ENCODE data around the gene ZNF587.
"Not testable (repeated sequence)": the region's sequence is repeated elsewhere in the genome, so short reads cannot be mapped to it uniquely, and the experiment has no call there.

ZNF587 gene

GRCh38 chr19:57849666-57850473 lies at the start of gene ZNF587:
ZNF587 (plus strand) TSS chr19:57849859; CDS start chr19:57850039, 180 bp downstream.
- DNase-seq (ENCODE audit: low read depth in 2 of 2), result peak; percentile 62 to 64

DNA sequence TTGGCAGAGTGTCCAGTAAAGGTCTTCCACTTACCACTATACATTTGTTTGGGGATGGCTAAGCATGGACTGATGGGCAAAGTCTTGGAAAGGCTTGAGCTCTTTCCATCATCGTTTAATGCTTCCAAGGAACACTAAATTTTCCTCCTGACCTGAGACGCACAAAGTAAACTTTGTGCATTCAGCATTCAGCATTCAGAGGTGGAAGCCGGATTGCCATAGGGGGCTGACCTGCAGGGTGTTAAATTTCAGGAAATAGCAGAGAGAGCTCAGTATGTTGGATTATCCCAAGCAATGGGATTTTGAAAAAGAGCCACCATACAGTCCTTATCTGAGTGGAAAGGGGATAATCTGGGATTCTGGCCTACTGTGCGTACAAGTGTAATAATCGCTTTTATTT lies 49.0 kb upstream of the ZNF587 start:
- DNase-seq (ENCODE audit: low read depth in 2 of 2), result no peak

DNA sequence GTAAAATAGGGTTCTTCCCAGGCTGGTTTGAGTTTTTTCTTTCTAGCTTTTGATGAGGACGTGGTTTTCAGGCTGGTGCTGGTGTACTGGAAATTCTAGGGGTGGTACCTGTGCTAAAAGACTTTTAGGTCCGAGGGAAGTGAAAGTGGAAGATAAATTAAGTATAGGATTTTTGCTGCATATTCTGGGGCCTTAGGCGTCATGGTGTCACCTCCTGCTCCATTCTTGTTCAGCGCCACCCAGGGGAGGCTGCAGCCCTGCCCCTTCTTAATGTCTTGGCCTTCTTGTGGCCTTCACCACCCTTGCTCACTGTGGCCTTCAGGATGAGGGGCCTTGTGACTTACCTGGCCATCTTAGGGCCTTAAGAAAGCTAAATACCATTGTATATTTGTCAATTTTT lies 47.4 kb upstream of the ZNF587 start:
- DNase-seq (ENCODE audit: low read depth in 2 of 2), result no peak

- DNase-seq (ENCODE audit: low read depth in 2 of 2), result no peak
These were observed 46.4 kb upstream of the ZNF587 start for GRCh38 chr19:57803265-57803593.

GRCh38 chr19:57803594-57804325 lies 45.9 kb upstream of the ZNF587 start:
- no peak for DNase-seq (ENCODE audit: low read depth in 2 of 2)

DNA sequence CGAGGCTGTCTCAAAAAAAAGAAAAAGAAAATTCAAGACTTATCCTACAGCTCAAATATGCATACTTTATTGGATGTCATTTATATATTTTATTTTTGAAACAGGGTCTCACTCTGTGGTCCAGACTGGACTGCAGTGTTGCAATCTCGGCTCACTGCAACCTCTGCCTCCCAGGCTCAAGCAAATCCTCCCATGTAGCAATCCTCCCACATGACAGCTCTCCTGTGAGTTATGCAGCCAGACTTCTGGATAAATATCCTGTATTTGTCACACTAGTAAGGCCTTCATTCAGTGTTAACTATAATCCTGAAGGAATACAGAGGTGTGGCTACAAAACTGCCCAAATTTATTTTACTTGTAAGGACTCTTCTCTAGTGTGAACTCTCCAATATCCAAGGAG lies 42.1 kb upstream of the ZNF587 start:
- no peak for DNase-seq (ENCODE audit: low read depth in 2 of 2)

DNA sequence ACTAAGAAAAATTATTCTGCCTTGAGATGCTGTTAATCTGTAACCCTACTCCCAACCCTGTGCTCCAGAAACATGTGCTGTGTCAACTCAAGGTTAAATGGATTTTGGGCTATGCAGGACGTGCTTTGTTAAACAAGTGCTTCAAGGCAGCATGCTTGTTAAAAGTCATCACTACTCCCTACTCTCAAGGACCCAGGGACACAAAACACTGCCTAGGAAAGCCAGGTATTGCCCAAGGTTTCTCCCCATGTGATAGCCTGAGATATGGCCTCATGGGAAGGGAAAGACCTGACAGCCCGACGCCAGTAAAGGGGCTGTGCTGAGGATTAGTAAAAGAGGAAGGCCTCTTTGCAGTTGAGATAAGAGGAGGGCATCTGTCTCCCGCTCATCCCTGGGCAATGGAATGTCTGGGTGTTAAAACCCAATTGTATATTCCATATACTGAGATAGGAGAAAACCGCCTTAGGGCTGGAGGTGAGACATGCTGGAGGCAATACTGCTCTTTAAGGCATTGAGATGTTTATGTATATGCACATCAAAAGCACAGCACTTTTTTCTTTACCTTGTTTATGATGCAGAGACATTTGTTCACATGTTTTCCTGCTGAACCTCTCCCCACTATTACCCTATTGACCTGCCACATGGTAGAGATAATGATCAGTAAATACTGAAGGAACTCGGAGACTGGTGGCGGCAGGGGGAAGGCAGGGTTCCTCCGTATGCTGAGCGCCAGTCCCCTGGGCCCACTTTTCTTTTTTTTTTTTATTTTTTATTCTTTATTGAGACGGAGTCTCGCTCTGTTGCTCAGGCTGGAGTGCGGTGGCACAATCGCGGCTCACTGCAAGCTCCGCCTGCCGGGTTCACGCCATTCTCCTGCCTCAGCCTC lies 39.0 kb upstream of the ZNF587 start:
- DNase-seq (ENCODE audit: low read depth in 2 of 2), result not testable (repeated sequence)

GRCh38 chr19:57812226-57812625 lies 37.4 kb upstream of the ZNF587 start:
- DNase-seq (ENCODE audit: low read depth in 2 of 2), result no peak

GRCh38 chr19:57812975-57813820 lies 36.5 kb upstream of the ZNF587 start:
- DNase-seq (ENCODE audit: low read depth in 2 of 2), result not testable (repeated sequence)

DNA sequence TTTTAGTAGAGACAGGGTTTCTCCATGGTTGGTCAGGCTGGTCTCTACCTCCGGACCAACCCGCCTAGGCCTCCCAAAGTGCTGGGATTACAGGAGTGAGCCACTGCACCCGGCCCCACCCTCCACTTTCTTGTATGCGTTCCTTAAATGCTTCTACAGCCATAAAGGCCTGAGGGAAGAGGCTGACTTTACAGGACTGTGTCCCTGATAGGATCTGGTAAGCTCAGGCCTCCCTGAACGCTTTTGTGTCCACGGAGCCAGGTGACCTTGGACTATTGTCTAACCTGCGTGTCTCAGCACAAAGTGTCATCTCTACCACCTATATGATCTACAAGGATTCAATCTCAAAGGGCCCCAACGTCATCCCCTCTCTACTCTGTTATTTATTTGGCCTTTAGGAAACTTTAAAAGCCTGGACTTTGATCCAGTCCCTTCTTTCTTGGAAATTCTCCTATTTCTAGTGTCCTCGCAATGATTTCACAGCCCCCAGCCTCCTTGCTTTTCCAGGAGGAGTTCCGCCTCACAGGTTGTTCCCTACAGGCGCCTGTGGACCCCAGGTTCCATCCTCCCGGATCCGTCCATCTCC lies 35.6 kb upstream of the ZNF587 start:
- DNase-seq (ENCODE audit: low read depth in 2 of 2), result no peak

- DNase-seq (ENCODE audit: low read depth in 2 of 2), result peak; percentile 47 to 60
These were observed 35.0 kb upstream of the ZNF587 start, which contains the start of gene ZNF552 for GRCh38 chr19:57814505-57815246. ZNF552 (minus strand) TSS chr19:57814913; CDS start chr19:57814743, 170 bp downstream.

GRCh38 chr19:57815247-57816075 lies 34.2 kb upstream of the ZNF587 start:
- no peak for DNase-seq (ENCODE audit: low read depth in 2 of 2)

DNA sequence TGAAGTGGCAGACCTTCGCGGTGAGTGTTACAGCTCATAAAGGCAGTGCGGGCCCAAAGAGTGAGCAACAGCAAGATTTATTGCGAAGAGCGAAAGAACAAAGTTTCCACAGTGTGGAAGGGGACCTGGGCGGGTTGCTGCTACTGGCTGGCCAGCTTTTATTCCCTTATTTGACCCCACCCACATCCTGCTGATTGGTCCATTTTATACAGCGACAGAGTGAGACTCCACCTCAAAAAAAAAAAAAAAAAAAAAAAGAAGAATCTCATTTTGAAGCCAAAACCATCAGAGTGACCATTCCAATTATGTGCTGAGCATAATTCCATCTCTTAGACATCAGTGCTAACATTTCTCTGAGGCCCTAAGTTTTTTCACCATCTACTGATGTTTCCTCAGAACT lies 33.0 kb upstream of the ZNF587 start:
- no peak for DNase-seq (ENCODE audit: low read depth in 2 of 2)

- no peak for DNase-seq (ENCODE audit: low read depth in 2 of 2)
These were observed 31.7 kb upstream of the ZNF587 start for GRCh38 chr19:57817976-57818375.

- DNase-seq (ENCODE audit: low read depth in 2 of 2), result no peak
These were observed 31.3 kb upstream of the ZNF587 start for GRCh38 chr19:57818378-57818777.

GRCh38 chr19:57819475-57820148 lies 30.0 kb upstream of the ZNF587 start:
- DNase-seq (ENCODE audit: low read depth in 2 of 2), result peak; percentile 62 to 64

GRCh38 chr19:57820599-57820998 lies 29.1 kb upstream of the ZNF587 start:
- no peak for DNase-seq (ENCODE audit: low read depth in 2 of 2)

DNA sequence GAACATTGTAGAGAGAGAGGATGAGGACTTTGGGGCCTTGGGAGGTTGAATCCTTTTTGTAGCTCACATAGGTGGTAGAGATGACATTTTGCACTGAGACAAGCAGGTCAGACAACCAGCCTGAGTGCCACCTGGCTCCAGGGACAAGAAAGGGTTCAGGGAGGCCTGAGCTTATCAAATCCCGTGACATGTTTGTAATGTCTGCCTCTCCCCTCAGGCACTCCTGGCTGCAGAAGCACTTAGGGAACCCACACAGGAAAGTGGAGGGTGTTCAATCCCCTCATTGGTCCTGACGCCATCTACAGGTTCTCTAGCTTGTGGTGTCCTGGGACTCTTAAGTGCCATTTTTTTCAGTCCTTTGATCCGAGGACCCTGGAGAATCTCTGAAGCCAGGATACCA lies 28.6 kb upstream of the ZNF587 start:
- not testable (repeated sequence) for DNase-seq (ENCODE audit: low read depth in 2 of 2)

DNA sequence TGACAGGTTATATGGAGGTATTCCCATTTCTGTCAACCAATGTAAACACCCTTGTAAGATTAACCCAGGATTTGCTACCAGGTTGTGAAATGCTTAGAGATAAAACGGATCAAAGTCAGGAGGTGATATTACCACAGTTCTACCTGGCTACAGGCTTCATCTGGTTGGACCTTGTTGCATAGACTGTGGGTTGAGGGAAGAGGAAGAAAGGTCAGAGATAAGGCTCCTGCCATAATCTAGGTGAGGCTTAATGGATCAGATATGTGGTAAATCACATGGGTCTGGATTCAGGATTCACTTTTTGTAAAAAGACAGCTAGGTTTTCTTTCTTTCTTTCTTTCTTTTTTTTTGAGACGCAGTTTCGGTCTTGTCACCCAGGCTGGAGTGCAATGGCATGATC lies 28.2 kb upstream of the ZNF587 start:
- not testable (repeated sequence) for DNase-seq (ENCODE audit: low read depth in 2 of 2)

All from stimulated activated CD4-positive, alpha-beta T cell treated with anti-CD3 and anti-CD28 coated beads, Interleukin-12 subunit alpha, Interleukin-12 subunit beta, amount 100 ng/mL, for 24 hours (primary cell).